Activated T-cell treated with anti-CD3 and anti-CD28 coated beads, Interleukin-2, amount 50 U/mL, for 24 hours (primary cell): ENCODE results near the gene CST6.
"Not testable (repeated sequence)": the region's sequence is repeated elsewhere in the genome, so short reads cannot be mapped to it uniquely, and the experiment has no call there.

Experiments
- DNase-seq: peaks from one replicate; pipeline ENCODE4 v3.0.0-alpha.2; 2020
- H3K27ac Mint-ChIP-seq: 2 replicates; pipeline ENCODE4 v1.8.0; 2020; ENCODE audit warnings: mild to moderate bottlenecking, mixed read lengths
- H3K27me3 Mint-ChIP-seq: 2 replicates; pipeline ENCODE4 v1.8.0; 2020; ENCODE audit warnings: mixed read lengths
- H3K36me3 Mint-ChIP-seq: 2 replicates; pipeline ENCODE4 v1.8.0; 2020; ENCODE audit warnings: low read depth, mixed read lengths
- H3K4me1 Mint-ChIP-seq: 2 replicates; pipeline ENCODE4 v1.8.0; 2020; ENCODE audit warnings: low read depth, mixed read lengths
- H3K4me3 Mint-ChIP-seq: 2 replicates; pipeline ENCODE4 v1.8.0; 2020; ENCODE audit warnings: mild to moderate bottlenecking, moderate library complexity, mixed read lengths
- H3K9me3 Mint-ChIP-seq: 2 replicates; pipeline ENCODE4 v1.8.0; 2020; ENCODE audit warnings: mixed read lengths

The CST6 gene

GRCh38 chr11:66006134-66006890, 5.5 kb upstream of the CST6 start:
- no peak for DNase-seq
- Mint-ChIP-seq H3K27me3 (peaks cover under 1% of the 10 kb centered on the region), H3K27ac (peak overlapping the region; percentile 26), H3K4me3 (no peak overlapping the region), H3K9me3 (no peaks in the 10 kb centered on the region), H3K4me1 (peaks cover 20% of the 10 kb centered on the region), H3K36me3 (peaks cover 50% of the 10 kb centered on the region)

GRCh38 chr11:66006891-66007176, 5.0 kb upstream of the CST6 start:
- H3K4me1 Mint-ChIP-seq = peaks cover 20% of the 10 kb centered on the region
- DNase-seq = no peak
- peaks cover 45% of the 10 kb centered on the region for H3K36me3 Mint-ChIP-seq
- peak overlapping the region; percentile 26 for H3K27ac Mint-ChIP-seq
- H3K27me3 Mint-ChIP-seq = peaks cover 4% of the 10 kb centered on the region
- no peak overlapping the region for H3K4me3 Mint-ChIP-seq
- H3K9me3 Mint-ChIP-seq = no peaks in the 10 kb centered on the region

GRCh38 chr11:66007201-66007634, 4.6 kb upstream of the CST6 start:
- H3K27ac Mint-ChIP-seq = no peak overlapping the region
- H3K27me3 Mint-ChIP-seq = peaks cover 7% of the 10 kb centered on the region
- H3K36me3 Mint-ChIP-seq = peaks cover 41% of the 10 kb centered on the region
- no peaks in the 10 kb centered on the region for H3K9me3 Mint-ChIP-seq
- H3K4me3 Mint-ChIP-seq = no peak overlapping the region
- H3K4me1 Mint-ChIP-seq = peaks cover 23% of the 10 kb centered on the region
- no peak for DNase-seq

- peaks cover 20% of the 10 kb centered on the region for H3K4me1 Mint-ChIP-seq
- H3K36me3 Mint-ChIP-seq = peaks cover 34% of the 10 kb centered on the region
- no peaks in the 10 kb centered on the region for H3K9me3 Mint-ChIP-seq
- no peak overlapping the region for H3K4me3 Mint-ChIP-seq
- DNase-seq = no peak
- H3K27me3 Mint-ChIP-seq = peaks cover 14% of the 10 kb centered on the region
- peak overlapping the region; percentile 41 for H3K27ac Mint-ChIP-seq
Observed at GRCh38 chr11:66008095-66008467, 3.7 kb upstream of the CST6 start.

GRCh38 chr11:66008468-66009101, 3.2 kb upstream of the CST6 start:
- no peak for DNase-seq
- H3K27me3 Mint-ChIP-seq = peaks cover 18% of the 10 kb centered on the region
- no peak overlapping the region for H3K27ac Mint-ChIP-seq
- H3K36me3 Mint-ChIP-seq = peaks cover 29% of the 10 kb centered on the region
- H3K4me3 Mint-ChIP-seq = no peak overlapping the region
- H3K4me1 Mint-ChIP-seq = peaks cover 15% of the 10 kb centered on the region
- no peaks in the 10 kb centered on the region for H3K9me3 Mint-ChIP-seq

GRCh38 chr11:66010036-66010435, 1.8 kb upstream of the CST6 start:
- peaks cover 22% of the 10 kb centered on the region for H3K27me3 Mint-ChIP-seq
- H3K27ac Mint-ChIP-seq, H3K4me3 Mint-ChIP-seq, H3K4me1 Mint-ChIP-seq, H3K9me3 Mint-ChIP-seq, DNase-seq: not testable (repeated sequence)
- H3K36me3 Mint-ChIP-seq = peaks cover 14% of the 10 kb centered on the region

GRCh38 chr11:66011239-66011784, 496 bp upstream of the CST6 start:
- no peak for DNase-seq
- no peaks in the 10 kb centered on the region for H3K9me3 Mint-ChIP-seq
- no peak overlapping the region for H3K27ac Mint-ChIP-seq
- peaks cover 22% of the 10 kb centered on the region for H3K27me3 Mint-ChIP-seq
- no peak overlapping the region for H3K4me3 Mint-ChIP-seq
- H3K36me3 Mint-ChIP-seq = peaks cover 4% of the 10 kb centered on the region
- peaks cover 3% of the 10 kb centered on the region for H3K4me1 Mint-ChIP-seq

- Mint-ChIP-seq H3K36me3 (no peaks in the 10 kb centered on the region), H3K27me3 (peaks cover 22% of the 10 kb centered on the region), H3K9me3 (no peaks in the 10 kb centered on the region), H3K4me3 (no peak overlapping the region), H3K4me1 (peaks cover 7% of the 10 kb centered on the region), H3K27ac (no peak overlapping the region)
- DNase-seq = no peak
Observed at GRCh38 chr11:66012371-66012945, 650 bp downstream of the CST6 start.

GRCh38 chr11:66012946-66013761, 1.3 kb downstream of the CST6 start:
- no peak for DNase-seq

GRCh38 chr11:66013762-66014100, 1.9 kb downstream of the CST6 start:
- Mint-ChIP-seq H3K9me3 (no peaks in the 10 kb centered on the region), H3K27ac (no peak overlapping the region), H3K27me3 (peaks cover 22% of the 10 kb centered on the region), H3K4me3 (no peak overlapping the region), H3K4me1 (peaks cover 11% of the 10 kb centered on the region), H3K36me3 (no peaks in the 10 kb centered on the region)
- no peak for DNase-seq

More at GRCh38 chr11:66012946-66013761, 1.3 kb downstream of the CST6 start:
- Mint-ChIP-seq H3K4me3 (no peak overlapping the region), H3K36me3 (no peaks in the 10 kb centered on the region), H3K27ac (no peak overlapping the region), H3K4me1 (peaks cover 11% of the 10 kb centered on the region), H3K27me3 (peaks cover 22% of the 10 kb centered on the region), H3K9me3 (no peaks in the 10 kb centered on the region)

GRCh38 chr11:66014804-66015453, 3.1 kb downstream of the CST6 start:
- Mint-ChIP-seq H3K27ac (no peak overlapping the region), H3K27me3 (peaks cover 22% of the 10 kb centered on the region), H3K4me3 (no peak overlapping the region), H3K9me3 (no peaks in the 10 kb centered on the region), H3K4me1 (peaks cover 11% of the 10 kb centered on the region), H3K36me3 (no peaks in the 10 kb centered on the region)
- DNase-seq = no peak

- Mint-ChIP-seq H3K27ac (no peak overlapping the region), H3K36me3 (no peaks in the 10 kb centered on the region), H3K4me3 (no peak overlapping the region), H3K4me1 (peaks cover 11% of the 10 kb centered on the region), H3K27me3 (peaks cover 22% of the 10 kb centered on the region), H3K9me3 (no peaks in the 10 kb centered on the region)
- DNase-seq = no peak
Observed at GRCh38 chr11:66015454-66015881, 3.7 kb downstream of the CST6 start.

GRCh38 chr11:66015936-66016792, 4.4 kb downstream of the CST6 start:
- no peak for DNase-seq
- H3K27me3 Mint-ChIP-seq = peaks cover 22% of the 10 kb centered on the region
- H3K27ac Mint-ChIP-seq = no peak overlapping the region
- peaks cover 15% of the 10 kb centered on the region for H3K4me1 Mint-ChIP-seq
- no peak overlapping the region for H3K4me3 Mint-ChIP-seq
- H3K9me3 Mint-ChIP-seq = no peaks in the 10 kb centered on the region
- H3K36me3 Mint-ChIP-seq = no peaks in the 10 kb centered on the region
